Measurements from ENCODE around the gene MYO18B. TPM values are rescaled to one million over a fixed set of nuclear protein-coding genes. Genes with fewer than 3 reads are reported as not detected.

MYO18B gene
- total and polyA plus RNA-seq, 2 of the 8 experiments (the other 6 are each of a cell fraction or from before 2014, with no cell fraction given) = 0.62 to 0.78 TPM

GRCh38 chr22:25969901-25970300, 227.9 kb downstream of the MYO18B start (continued):
- TF ChIP-seq TCF12 (IDR thresholded peaks at IDR 0.05; ENCODE audit: low read depth, low read length) (no peak), KDM1A (IDR thresholded peaks at IDR 0.05; ENCODE audit: borderline replicate concordance, low read length) (no peak)
